ENCODE data around the gene FLNC.

FLNC gene

DNA sequence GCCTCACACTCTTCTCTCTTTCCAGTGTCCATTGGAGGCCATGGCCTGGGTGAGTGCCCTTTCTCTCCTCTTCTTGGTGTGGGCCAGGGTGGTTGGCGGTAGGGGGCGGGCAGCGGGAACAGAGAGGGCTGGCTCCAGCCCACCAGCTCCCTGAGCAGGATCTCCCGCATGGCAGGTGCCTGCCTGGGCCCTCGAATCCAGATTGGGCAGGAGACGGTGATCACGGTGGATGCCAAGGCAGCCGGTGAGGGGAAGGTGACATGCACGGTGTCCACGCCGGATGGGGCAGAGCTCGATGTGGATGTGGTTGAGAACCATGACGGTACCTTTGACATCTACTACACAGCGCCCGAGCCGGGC lies 18.9 kb downstream of the FLNC start:
- H3K27ac ChIP-seq, result no peak overlapping the region
- TF ChIP-seq, protein P1, sequence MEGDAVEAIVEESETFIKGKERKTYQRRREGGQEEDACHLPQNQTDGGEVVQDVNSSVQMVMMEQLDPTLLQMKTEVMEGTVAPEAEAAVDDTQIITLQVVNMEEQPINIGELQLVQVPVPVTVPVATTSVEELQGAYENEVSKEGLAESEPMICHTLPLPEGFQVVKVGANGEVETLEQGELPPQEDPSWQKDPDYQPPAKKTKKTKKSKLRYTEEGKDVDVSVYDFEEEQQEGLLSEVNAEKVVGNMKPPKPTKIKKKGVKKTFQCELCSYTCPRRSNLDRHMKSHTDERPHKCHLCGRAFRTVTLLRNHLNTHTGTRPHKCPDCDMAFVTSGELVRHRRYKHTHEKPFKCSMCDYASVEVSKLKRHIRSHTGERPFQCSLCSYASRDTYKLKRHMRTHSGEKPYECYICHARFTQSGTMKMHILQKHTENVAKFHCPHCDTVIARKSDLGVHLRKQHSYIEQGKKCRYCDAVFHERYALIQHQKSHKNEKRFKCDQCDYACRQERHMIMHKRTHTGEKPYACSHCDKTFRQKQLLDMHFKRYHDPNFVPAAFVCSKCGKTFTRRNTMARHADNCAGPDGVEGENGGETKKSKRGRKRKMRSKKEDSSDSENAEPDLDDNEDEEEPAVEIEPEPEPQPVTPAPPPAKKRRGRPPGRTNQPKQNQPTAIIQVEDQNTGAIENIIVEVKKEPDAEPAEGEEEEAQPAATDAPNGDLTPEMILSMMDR (conservative IDR thresholded peaks at IDR 0.05), result no peak

DNA sequence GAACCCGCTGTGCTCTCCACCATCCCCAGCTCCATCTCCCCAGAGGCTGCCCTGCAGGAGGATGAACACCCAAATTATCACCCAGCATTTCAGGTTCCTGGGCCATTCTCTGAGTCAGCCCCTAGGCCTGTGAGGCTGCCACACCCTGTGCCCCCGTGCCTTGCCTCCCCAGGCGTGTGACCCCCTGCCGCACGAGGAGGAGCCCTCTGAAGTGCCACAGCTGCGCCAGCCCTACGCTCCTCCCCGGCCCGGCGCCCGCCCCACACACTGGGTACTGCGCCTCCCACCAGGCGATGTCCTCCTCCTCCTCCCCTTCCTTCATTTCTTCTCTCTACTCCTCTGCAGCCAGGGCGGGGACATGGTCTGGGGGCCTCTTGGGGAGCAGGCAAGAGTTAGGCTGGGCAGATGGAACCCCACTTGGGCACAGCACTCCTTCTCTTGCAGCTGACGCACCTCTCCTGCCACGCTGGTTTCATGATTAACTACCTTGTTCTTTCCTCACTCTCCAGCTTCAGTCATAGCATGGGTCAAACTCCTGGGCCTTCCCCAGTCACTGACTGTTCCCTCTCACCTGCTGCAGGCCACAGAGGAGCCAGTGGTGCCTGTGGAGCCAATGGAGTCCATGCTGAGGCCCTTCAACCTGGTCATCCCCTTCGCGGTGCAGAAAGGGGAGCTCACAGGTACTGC lies 19.7 kb downstream of the FLNC start:
- no peak overlapping the region for H3K27ac ChIP-seq
- TF ChIP-seq, protein P1 (conservative IDR thresholded peaks at IDR 0.05), result no peak

DNA sequence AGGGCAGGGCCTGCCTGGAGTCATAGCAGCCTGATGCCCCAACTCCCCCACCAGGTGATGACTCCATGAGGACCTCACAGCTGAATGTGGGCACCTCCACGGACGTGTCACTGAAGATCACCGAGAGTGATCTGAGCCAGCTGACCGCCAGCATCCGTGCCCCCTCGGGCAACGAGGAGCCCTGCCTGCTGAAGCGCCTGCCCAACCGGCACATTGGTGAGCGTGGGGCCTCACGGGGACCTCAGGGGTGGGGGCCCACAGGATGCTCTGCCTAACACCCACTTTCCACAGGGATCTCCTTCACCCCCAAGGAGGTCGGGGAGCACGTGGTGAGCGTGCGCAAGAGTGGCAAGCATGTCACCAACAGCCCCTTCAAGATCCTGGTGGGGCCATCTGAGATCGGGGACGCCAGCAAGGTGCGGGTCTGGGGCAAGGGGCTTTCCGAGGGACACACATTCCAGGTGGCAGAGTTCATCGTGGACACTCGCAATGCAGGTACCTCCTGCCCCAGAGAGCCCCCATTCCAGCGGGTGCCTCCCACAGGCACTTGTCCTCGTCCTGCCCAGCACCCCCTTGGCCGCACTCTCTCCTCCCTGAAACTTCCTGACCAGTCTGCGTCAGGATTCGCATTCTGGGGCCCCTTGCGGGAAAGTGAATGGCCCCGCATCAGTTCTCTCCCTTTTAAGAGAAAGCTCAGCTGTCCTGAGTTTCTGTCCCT lies 22.5 kb downstream of the FLNC start:
- no peak overlapping the region for H3K27ac ChIP-seq
- TF ChIP-seq, protein P1 (conservative IDR thresholded peaks at IDR 0.05), result no peak

DNA sequence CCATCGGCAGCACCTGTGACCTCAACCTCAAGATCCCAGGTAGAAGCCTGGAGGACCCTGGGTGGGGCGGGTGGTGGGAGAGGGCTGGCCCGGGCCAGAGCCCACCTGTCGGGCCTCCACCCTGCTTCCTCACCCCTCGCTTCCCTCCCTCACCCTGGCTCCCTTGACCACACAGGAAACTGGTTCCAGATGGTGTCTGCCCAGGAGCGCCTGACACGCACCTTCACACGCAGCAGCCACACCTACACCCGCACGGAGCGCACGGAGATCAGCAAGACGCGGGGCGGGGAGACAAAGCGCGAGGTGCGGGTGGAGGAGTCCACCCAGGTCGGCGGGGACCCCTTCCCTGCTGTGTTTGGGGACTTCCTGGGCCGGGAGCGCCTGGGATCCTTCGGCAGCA lies 23.6 kb downstream of the FLNC start:
- H3K27ac ChIP-seq, result no peak overlapping the region
- TF ChIP-seq, protein P1 (conservative IDR thresholded peaks at IDR 0.05), result no peak

DNA sequence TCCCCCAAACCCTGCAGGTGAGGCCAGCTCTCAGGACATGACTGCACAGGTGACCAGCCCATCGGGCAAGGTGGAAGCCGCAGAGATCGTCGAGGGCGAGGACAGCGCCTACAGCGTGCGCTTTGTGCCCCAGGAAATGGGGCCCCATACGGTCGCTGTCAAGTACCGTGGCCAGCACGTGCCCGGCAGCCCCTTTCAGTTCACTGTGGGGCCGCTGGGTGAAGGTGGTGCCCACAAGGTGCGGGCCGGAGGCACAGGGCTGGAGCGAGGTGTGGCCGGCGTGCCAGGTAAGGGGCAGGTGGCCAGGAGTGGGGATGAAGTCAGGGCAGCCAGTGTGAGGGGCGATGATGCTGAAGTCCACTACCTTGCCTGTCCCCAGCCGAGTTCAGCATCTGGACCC lies 24.2 kb downstream of the FLNC start:
- no peak overlapping the region for H3K27ac ChIP-seq
- TF ChIP-seq, protein P1 (conservative IDR thresholded peaks at IDR 0.05), result no peak

DNA sequence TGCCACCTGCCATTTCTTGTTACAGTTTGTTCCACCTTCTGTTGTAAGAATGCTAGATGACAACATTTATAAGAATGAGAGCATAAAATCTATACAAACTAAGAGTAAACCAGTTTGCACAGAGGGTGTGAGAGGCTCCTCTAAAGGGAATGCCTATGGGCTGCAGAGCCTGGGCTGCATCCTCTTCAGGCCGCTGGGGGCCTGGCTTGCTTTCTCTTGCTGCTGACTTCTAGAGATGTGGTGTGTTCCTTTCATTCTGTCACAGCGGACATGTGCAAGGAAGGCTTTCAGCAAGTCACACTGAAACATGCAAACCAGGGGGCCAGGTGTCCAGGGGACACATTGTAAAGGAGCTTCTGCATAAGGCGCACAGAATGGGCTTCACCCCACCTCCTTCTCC lies 25.4 kb downstream of the FLNC start:
- H3K27ac ChIP-seq, result no peak overlapping the region
- TF ChIP-seq, protein P1 (conservative IDR thresholded peaks at IDR 0.05), result no peak

DNA sequence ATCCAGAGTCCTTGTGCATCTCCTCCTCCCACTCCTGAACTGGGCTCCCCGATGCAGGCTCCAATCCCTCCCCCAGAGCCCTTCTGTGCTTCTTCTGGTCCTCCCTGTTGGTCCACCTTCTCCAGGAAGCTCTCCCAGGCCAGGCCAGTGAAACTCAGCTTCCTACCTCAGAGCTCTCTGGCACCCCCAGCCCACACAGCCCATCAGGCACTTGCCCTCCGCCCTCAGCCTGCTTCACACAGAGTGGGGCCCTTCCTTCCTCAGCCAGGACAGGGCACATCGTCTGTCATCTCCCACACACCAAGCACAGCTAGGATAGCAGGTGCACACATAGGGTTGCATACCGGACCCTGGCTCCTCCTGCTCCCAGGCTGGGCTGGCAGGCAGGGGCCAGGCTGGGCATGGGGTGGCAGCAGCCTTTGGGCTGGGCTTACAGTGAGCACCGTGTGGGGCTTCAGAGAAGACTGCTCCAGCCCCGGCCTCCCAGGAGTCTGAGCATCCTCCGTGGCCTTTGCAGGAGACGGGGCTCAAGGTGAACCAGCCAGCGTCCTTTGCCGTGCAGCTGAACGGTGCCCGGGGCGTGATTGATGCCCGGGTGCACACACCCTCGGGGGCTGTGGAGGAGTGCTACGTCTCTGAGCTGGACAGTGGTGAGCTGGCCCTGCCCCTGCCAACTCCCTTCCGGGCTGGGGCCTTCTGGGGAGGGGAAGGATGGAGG lies 26.0 kb downstream of the FLNC start:
- no peak overlapping the region for H3K27ac ChIP-seq
- TF ChIP-seq, protein P1 (conservative IDR thresholded peaks at IDR 0.05), result no peak

Data from VCaP (cell line).